ENCODE results near the gene PTCD2. TPM values are rescaled to one million over a fixed set of nuclear protein-coding genes. Genes with fewer than 3 reads are reported as not detected.

Gene PTCD2
- total and polyA plus RNA-seq, 2 of the 8 experiments (the other 6 are each of a cell fraction or from before 2014, with no cell fraction given): 7.3 to 15.4 TPM

- TF ChIP-seq TAF7 (optimal IDR thresholded peaks at IDR 0.05; ENCODE audit: borderline replicate concordance, low read depth, low read length): no peak
- no peak for TF ChIP-seq EZH2 (IDR thresholded peaks at IDR 0.05; ENCODE audit: low read depth, low read length, severe bottlenecking)
- TF ChIP-seq ASH2L (IDR thresholded peaks at IDR 0.05; ENCODE audit: low read length): no peak
- TF ChIP-seq, protein P1, sequence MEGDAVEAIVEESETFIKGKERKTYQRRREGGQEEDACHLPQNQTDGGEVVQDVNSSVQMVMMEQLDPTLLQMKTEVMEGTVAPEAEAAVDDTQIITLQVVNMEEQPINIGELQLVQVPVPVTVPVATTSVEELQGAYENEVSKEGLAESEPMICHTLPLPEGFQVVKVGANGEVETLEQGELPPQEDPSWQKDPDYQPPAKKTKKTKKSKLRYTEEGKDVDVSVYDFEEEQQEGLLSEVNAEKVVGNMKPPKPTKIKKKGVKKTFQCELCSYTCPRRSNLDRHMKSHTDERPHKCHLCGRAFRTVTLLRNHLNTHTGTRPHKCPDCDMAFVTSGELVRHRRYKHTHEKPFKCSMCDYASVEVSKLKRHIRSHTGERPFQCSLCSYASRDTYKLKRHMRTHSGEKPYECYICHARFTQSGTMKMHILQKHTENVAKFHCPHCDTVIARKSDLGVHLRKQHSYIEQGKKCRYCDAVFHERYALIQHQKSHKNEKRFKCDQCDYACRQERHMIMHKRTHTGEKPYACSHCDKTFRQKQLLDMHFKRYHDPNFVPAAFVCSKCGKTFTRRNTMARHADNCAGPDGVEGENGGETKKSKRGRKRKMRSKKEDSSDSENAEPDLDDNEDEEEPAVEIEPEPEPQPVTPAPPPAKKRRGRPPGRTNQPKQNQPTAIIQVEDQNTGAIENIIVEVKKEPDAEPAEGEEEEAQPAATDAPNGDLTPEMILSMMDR (IDR thresholded peaks at IDR 0.05; ENCODE audit: control extremely low read depth in 1 of 3, insufficient read depth in 1 of 3, low read depth in 1 of 3, low read length in 3 of 3): no peak
- no peak for TF ChIP-seq ZNF274 (IDR thresholded peaks at IDR 0.05; ENCODE audit: borderline replicate concordance, extremely low read depth, low read length)
- TF ChIP-seq KDM1A (IDR thresholded peaks at IDR 0.05; ENCODE audit: borderline replicate concordance, low read length): no peak
- no peak for TF ChIP-seq FOSL1 (IDR thresholded peaks at IDR 0.05; ENCODE audit: insufficient read depth, low read depth, low read length)
- TF ChIP-seq MAX (IDR thresholded peaks at IDR 0.05): no peak
- no peak for TF ChIP-seq HDAC6 (IDR thresholded peaks at IDR 0.05; ENCODE audit: low read depth, low read length)
- TF ChIP-seq GABPA (IDR thresholded peaks at IDR 0.05; ENCODE audit: borderline replicate concordance, insufficient read depth, low read length): no peak
- no peak for TF ChIP-seq BRCA1 (IDR thresholded peaks at IDR 0.05; ENCODE audit: low read depth, low read length)
- CTCF ChIA-PET (ENCODE audit: partially characterized antibody): interaction anchor here (2.2 kb wide), 1 partner anchor 41 kb away, joined by 6 read pairs; no protein-coding TSS in a partner anchor
- H4K8ac ChIP-seq (ENCODE audit: extremely low read depth, insufficient read depth, low read length): no peak overlapping the region
Measured at GRCh38 chr5:72286798-72287197, 33.4 kb upstream of the PTCD2 start.

More at GRCh38 chr5:72286798-72287197, 33.4 kb upstream of the PTCD2 start:
- Histone ChIP-seq H2BK12ac (ENCODE audit: low read depth, low read length) (no peak overlapping the region), H3K4me1 (replicated peaks in 1 of 4; ENCODE audit: control insufficient read depth in 3 of 4, insufficient read depth in 4 of 4, low read length in 3 of 4) (no peaks in the 10 kb centered on the region), H3K36me3 (ENCODE audit: control insufficient read depth in 2 of 4, insufficient read depth in 4 of 4, low read length in 3 of 4) (peaks cover 0 to 25% (median 10%) of the 10 kb centered on the region in 4 experiments; a peak in 5 of 8 replicates), H2BK15ac (ENCODE audit: low read length) (no peak overlapping the region), H4K5ac (ENCODE audit: insufficient read length, low read depth, low read length) (no peak overlapping the region), H3K27ac (ENCODE audit: low read depth, low read length) (no peak overlapping the region), H4K20me1 (replicated peaks in 1 of 2; ENCODE audit: control insufficient read depth in 1 of 2, insufficient read depth in 2 of 2, low read length in 2 of 2) (no peaks in the 10 kb centered on the region), H3K4me2 (ENCODE audit: insufficient read depth in 1 of 2, low read depth in 2 of 2, low read length in 2 of 2) (no peak overlapping the region), H3K18ac (ENCODE audit: extremely low read depth, low read length) (no peak overlapping the region), H2BK20ac (ENCODE audit: low read length) (no peak overlapping the region), H3K27me3 (replicated peaks in 1 of 4; ENCODE audit: control insufficient read depth in 3 of 4, extremely low read depth in 1 of 4, insufficient read depth in 3 of 4, low read length in 3 of 4) (no peaks in the 10 kb centered on the region), H4K91ac (replicated peaks; ENCODE audit: insufficient read length, low read length) (no peak overlapping the region), H3K79me1 (ENCODE audit: low read depth, low read length) (no peaks in the 10 kb centered on the region), H3K14ac (ENCODE audit: insufficient read length) (no peak overlapping the region), H3K4me3 (ENCODE audit: extremely low read depth in 1 of 4, insufficient read depth in 2 of 4, low read depth in 3 of 4, low read length in 4 of 4) (no peak overlapping the region), H2BK120ac (replicated peaks; ENCODE audit: low read depth, low read length) (no peak overlapping the region), H3K9me3 (ENCODE audit: insufficient read depth in 2 of 2, low read depth in 1 of 2, low read length in 1 of 2) (no peaks in the 10 kb centered on the region), H2AFZ (ENCODE audit: low read length) (no peak overlapping the region), H2BK5ac (ENCODE audit: low read depth, low read length) (no peak overlapping the region), H3K9ac (replicated peaks in 1 of 4; ENCODE audit: extremely low read depth in 1 of 4, low read depth in 3 of 4, low read length in 3 of 4) (no peak overlapping the region), H3K79me2 (ENCODE audit: control insufficient read depth in 1 of 2, insufficient read depth in 2 of 2, low read length in 2 of 2) (no peaks in the 10 kb centered on the region), H3K23ac (ENCODE audit: insufficient read length) (no peak overlapping the region), H3K56ac (replicated peaks; ENCODE audit: insufficient read length, low read depth, low read length) (no peak overlapping the region), H3K23me2 (ENCODE audit: low read depth, low read length) (no peaks in the 10 kb centered on the region), H3K4ac (replicated peaks; ENCODE audit: insufficient read length, low read depth, low read length) (no peak overlapping the region), H2AK5ac (ENCODE audit: low read depth, low read length) (no peak overlapping the region)
- FAIRE-seq: no peak
- no peak for DNase-seq (ENCODE audit: low read depth in 1 of 2, low spot score in 2 of 2)
- POLR2A ChIA-PET (ENCODE audit: partially characterized antibody): no interaction called here
- 84% methylated on average over 5 of the region's 5 CpGs; no CpG with 5 or more reads in 1 of the 2 experiments for WGBS, 2 experiments (ENCODE audit: extremely low coverage in 1 of 2, insufficient coverage in 1 of 2, insufficient read length in 1 of 2, insufficient replicate concordance in 2 of 2, low coverage in 1 of 2, low lambda C conversion rate in 2 of 2, missing lambda C conversion rate in 1 of 2)

Data from H1 (cell line).